Thoracic aorta (tissue), 2 donors: ENCODE data around the gene CLTA. TPM values are rescaled to one million over a fixed set of nuclear protein-coding genes. Genes with fewer than 3 reads are reported as not detected.

Experiments used
- ATAC-seq: fragments of 150-250 bp; one replicate; pipeline ENCODE4 v1.8.0; 2017; ENCODE audit warnings: low read depth; ENCODE audit not compliant: insufficient number of reproducible peaks, low FRiP score
- DNase-seq: peaks from one replicate; pipeline ENCODE4 v3.0.0-alpha.2; 2020; ENCODE audit warnings: low spot score
- H3K27ac ChIP-seq, 2 donors: fragments of 200-600 bp; sonication (generic); 1 replicate in 1 of 2; 2 replicates in 1 of 2; pipeline ENCODE4 v1.5.1; 2016; ENCODE audit warnings: mild to moderate bottlenecking in 2 of 2, moderate library complexity in 2 of 2
- H3K27me3 ChIP-seq: fragments of 200-600 bp; sonication (generic); replicated peaks from 2 replicates; pipeline ENCODE4 v1.6.0; 2016; ENCODE audit warnings: mild to moderate bottlenecking; ENCODE audit not compliant: insufficient read depth
- H3K36me3 ChIP-seq: fragments of 200-600 bp; sonication (generic); one replicate; pipeline ENCODE4 v1.5.1; 2016
- H3K4me1 ChIP-seq, 2 donors: fragments of 200-600 bp; sonication (generic); 1 replicate in 1 of 2; 2 replicates in 1 of 2; pipeline versions ENCODE4 v1.5.1 to v1.6.0; 2016; ENCODE audit warnings: low read depth in 2 of 2, mild to moderate bottlenecking in 1 of 2; ENCODE audit not compliant: control insufficient read depth in 1 of 2
- H3K4me3 ChIP-seq: fragments of 200-600 bp; sonication (generic); 2 replicates; pipeline ENCODE4 v1.5.1; 2016; ENCODE audit warnings: mild to moderate bottlenecking
- H3K9me3 ChIP-seq: fragments of 200-600 bp; sonication (generic); 2 replicates; pipeline ENCODE4 v1.5.1; 2016
- CTCF ChIP-seq: fragments of 200-600 bp; sonication (generic); IDR thresholded peaks from one replicate; pipeline ENCODE4 v1.5.1; 2019; ENCODE audit warnings: antibody characterized with exemption
- total RNA-seq, 2 donors: library from RNA; depleted of rRNA; stranded (reverse); fragments of >200 nt; gene quantifications; one replicate each; pipeline versions ENCODE4 v1.1.0 to v1.2.3, GENCODE V29; 2016

Gene CLTA
- total RNA-seq, 2 donors from 2014 or later, result 127 to 145 TPM

- ATAC-seq (no peak), DNase-seq (no peak)
- Histone ChIP-seq H3K4me3 (no peak overlapping the region), H3K4me1 (peaks cover 3 to 31% of the 10 kb centered on the region in 2 donors), H3K36me3 (peaks cover 46% of the 10 kb centered on the region), H3K27ac (peak overlapping the region in 1 of 2 donors; percentile 27), H3K27me3 (no peaks in the 10 kb centered on the region), H3K9me3 (no peaks in the 10 kb centered on the region)
- TF ChIP-seq CTCF, result no peak
Observed at GRCh38 chr9:36217256-36217968, 26.7 kb downstream of the CLTA start.

- ATAC-seq (no peak), DNase-seq (no peak)
- H3K9me3 ChIP-seq, result no peaks in the 10 kb centered on the region
- no peaks in the 10 kb centered on the region for H3K27me3 ChIP-seq
- no peak for TF ChIP-seq CTCF
- peaks cover 52% of the 10 kb centered on the region for H3K36me3 ChIP-seq
- H3K27ac ChIP-seq, result no peak overlapping the region
- peaks cover 3 to 31% of the 10 kb centered on the region in 2 donors for H3K4me1 ChIP-seq
- no peak overlapping the region for H3K4me3 ChIP-seq
Observed at GRCh38 chr9:36218011-36218410, 27.3 kb downstream of the CLTA start.

GRCh38 chr9:36218411-36218901, 27.7 kb downstream of the CLTA start:
- no peak for TF ChIP-seq CTCF
- ATAC-seq (no peak), DNase-seq (no peak)
- Histone ChIP-seq H3K36me3 (peaks cover 56% of the 10 kb centered on the region), H3K27ac (no peak overlapping the region), H3K4me3 (no peak overlapping the region), H3K4me1 (peaks cover 3 to 26% of the 10 kb centered on the region in 2 donors), H3K27me3 (no peaks in the 10 kb centered on the region), H3K9me3 (no peaks in the 10 kb centered on the region)

GRCh38 chr9:36221667-36222066, 30.9 kb downstream of the CLTA start:
- no peaks in the 10 kb centered on the region for H3K27me3 ChIP-seq
- peaks cover 0 to 5% of the 10 kb centered on the region in 2 donors for H3K4me1 ChIP-seq
- DNase-seq, result no peak
- no peak overlapping the region for H3K27ac ChIP-seq
- H3K4me3 ChIP-seq, result no peak overlapping the region
- ATAC-seq, result no peak
- H3K9me3 ChIP-seq, result no peaks in the 10 kb centered on the region
- H3K36me3 ChIP-seq, result peaks cover 83% of the 10 kb centered on the region
- TF ChIP-seq CTCF, result no peak

- no peak overlapping the region for H3K27ac ChIP-seq
- no peak overlapping the region for H3K4me3 ChIP-seq
- H3K36me3 ChIP-seq, result peaks cover 83% of the 10 kb centered on the region
- H3K27me3 ChIP-seq, result no peaks in the 10 kb centered on the region
- peaks cover 0 to 5% of the 10 kb centered on the region in 2 donors for H3K4me1 ChIP-seq
- no peak for TF ChIP-seq CTCF
- ATAC-seq (no peak), DNase-seq (no peak)
- H3K9me3 ChIP-seq, result no peaks in the 10 kb centered on the region
Observed at GRCh38 chr9:36222449-36222848, 31.7 kb downstream of the CLTA start.
